Measurements from ENCODE around the gene ZMIZ1.

ZMIZ1 gene

DNA sequence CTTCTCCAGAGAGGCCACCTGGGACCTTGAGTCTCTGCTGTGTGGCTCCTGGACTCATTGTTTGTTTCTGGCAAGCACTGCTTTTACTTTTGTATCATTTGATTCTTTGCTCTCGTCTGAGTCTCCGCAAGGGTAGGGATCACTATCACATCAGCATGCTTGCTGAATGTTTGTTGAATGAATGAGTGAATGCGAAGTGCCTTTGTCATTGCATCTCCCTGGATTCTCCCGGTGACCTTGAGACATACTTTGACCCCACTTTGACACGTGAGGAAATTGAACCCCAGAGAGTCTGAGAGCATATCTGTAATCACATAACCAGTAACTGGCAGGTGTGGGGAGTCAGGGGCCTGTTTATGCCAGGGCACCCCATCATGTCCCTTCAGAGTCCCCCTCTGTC lies 92.8 kb downstream of the ZMIZ1 start:
- H4K91ac ChIP-seq (ENCODE audit: low read depth, low read length) = no peak overlapping the region
- no peak overlapping the region for H3K4me2 ChIP-seq (ENCODE audit: low read length)
- no peak overlapping the region for H2AK5ac ChIP-seq (ENCODE audit: low read length)
- H3K27me3 ChIP-seq (ENCODE audit: insufficient read depth, low read length) = no peaks in the 10 kb centered on the region
- peaks cover 40 to 55% of the 10 kb centered on the region in 2 experiments for H3K36me3 ChIP-seq (ENCODE audit: control insufficient read depth in 1 of 2, insufficient read depth in 2 of 2, low read length in 2 of 2)
- H3K9me3 ChIP-seq (ENCODE audit: insufficient read depth, low read depth, low read length) = peaks cover 2% of the 10 kb centered on the region
- H3K18ac ChIP-seq (ENCODE audit: low read length) = peak overlapping the region; percentile 57
- no peak overlapping the region for H3K14ac ChIP-seq (ENCODE audit: low read length)
- no peak overlapping the region for H3K23ac ChIP-seq (ENCODE audit: low read length)
- H3K9ac ChIP-seq (ENCODE audit: low read length) = no peak overlapping the region
- peaks cover 30% of the 10 kb centered on the region for H3K79me1 ChIP-seq (ENCODE audit: low read length)
- no peak overlapping the region for H4K8ac ChIP-seq (ENCODE audit: low read depth, low read length)
- no peak overlapping the region for H2AFZ ChIP-seq (ENCODE audit: insufficient read depth, low read length, poor library complexity)
- peaks cover 39 to 43% of the 10 kb centered on the region in 2 experiments for H3K4me1 ChIP-seq (ENCODE audit: control insufficient read depth in 1 of 2, insufficient read depth in 2 of 2, low read length in 2 of 2)
- H3K79me2 ChIP-seq (ENCODE audit: control insufficient read depth, insufficient read depth, low read length, poor library complexity) = peaks cover 21% of the 10 kb centered on the region
- H3K4ac ChIP-seq (ENCODE audit: low read depth, low read length) = no peak overlapping the region
- H3K4me3 ChIP-seq (ENCODE audit: low read depth, low read length) = no peak overlapping the region
- no peak overlapping the region for H2BK12ac ChIP-seq (ENCODE audit: low read length)
- no peak overlapping the region for H4K12ac ChIP-seq (ENCODE audit: low read depth, low read length)
- no CpG with 5 or more reads among the region's 5 CpGs for WGBS (ENCODE audit: extremely low coverage, insufficient coverage, insufficient read length)
- H2BK5ac ChIP-seq (ENCODE audit: low read depth, low read length, poor library complexity) = no peak overlapping the region
- H3K27ac ChIP-seq (ENCODE audit: low read depth, low read length) = no peak overlapping the region
- no peak for DNase-seq
- no peak overlapping the region for H2BK120ac ChIP-seq (ENCODE audit: insufficient read depth, low read length, poor library complexity)

GRCh38 chr10:79162022-79162421 lies 93.3 kb downstream of the ZMIZ1 start:
- WGBS (ENCODE audit: extremely low coverage, insufficient coverage, insufficient read length) = no CpG with 5 or more reads among the region's 12 CpGs
- Histone ChIP-seq H4K12ac (ENCODE audit: low read depth, low read length) (no peak overlapping the region), H3K79me1 (ENCODE audit: low read length) (peaks cover 28% of the 10 kb centered on the region), H3K4me2 (ENCODE audit: low read length) (no peak overlapping the region), H4K91ac (ENCODE audit: low read depth, low read length) (no peak overlapping the region), H3K36me3 (ENCODE audit: control insufficient read depth in 1 of 2, insufficient read depth in 2 of 2, low read length in 2 of 2) (peaks cover 45 to 60% of the 10 kb centered on the region in 2 experiments), H2AK5ac (ENCODE audit: low read length) (no peak overlapping the region), H3K4me3 (ENCODE audit: low read depth, low read length) (no peak overlapping the region), H2BK5ac (ENCODE audit: low read depth, low read length, poor library complexity) (no peak overlapping the region), H3K14ac (ENCODE audit: low read length) (no peak overlapping the region), H3K4ac (ENCODE audit: low read depth, low read length) (no peak overlapping the region), H3K18ac (ENCODE audit: low read length) (peak overlapping the region; percentile 13), H3K9ac (ENCODE audit: low read length) (no peak overlapping the region), H3K27ac (ENCODE audit: low read depth, low read length) (no peak overlapping the region), H4K8ac (ENCODE audit: low read depth, low read length) (no peak overlapping the region), H3K23ac (ENCODE audit: low read length) (no peak overlapping the region), H2AFZ (ENCODE audit: insufficient read depth, low read length, poor library complexity) (no peak overlapping the region), H2BK120ac (ENCODE audit: insufficient read depth, low read length, poor library complexity) (no peak overlapping the region), H3K4me1 (ENCODE audit: control insufficient read depth in 1 of 2, insufficient read depth in 2 of 2, low read length in 2 of 2) (peaks cover 35 to 38% of the 10 kb centered on the region in 2 experiments), H3K79me2 (ENCODE audit: control insufficient read depth, insufficient read depth, low read length, poor library complexity) (peaks cover 21% of the 10 kb centered on the region), H3K27me3 (ENCODE audit: insufficient read depth, low read length) (no peaks in the 10 kb centered on the region), H2BK12ac (ENCODE audit: low read length) (no peak overlapping the region), H3K9me3 (ENCODE audit: insufficient read depth, low read depth, low read length) (peaks cover 2% of the 10 kb centered on the region)
- DNase-seq = no peak

GRCh38 chr10:79162861-79163665 lies 94.3 kb downstream of the ZMIZ1 start:
- Histone ChIP-seq H4K8ac (ENCODE audit: low read depth, low read length) (no peak overlapping the region), H2AK5ac (ENCODE audit: low read length) (no peak overlapping the region), H3K4me3 (ENCODE audit: low read depth, low read length) (no peak overlapping the region), H3K18ac (ENCODE audit: low read length) (peak overlapping the region; percentile 31), H3K9me3 (ENCODE audit: insufficient read depth, low read depth, low read length) (peaks cover 2% of the 10 kb centered on the region), H3K36me3 (ENCODE audit: control insufficient read depth in 1 of 2, insufficient read depth in 2 of 2, low read length in 2 of 2) (peaks cover 54 to 70% of the 10 kb centered on the region in 2 experiments), H2BK120ac (ENCODE audit: insufficient read depth, low read length, poor library complexity) (no peak overlapping the region), H3K79me2 (ENCODE audit: control insufficient read depth, insufficient read depth, low read length, poor library complexity) (peaks cover 17% of the 10 kb centered on the region), H3K23ac (ENCODE audit: low read length) (no peak overlapping the region), H4K91ac (ENCODE audit: low read depth, low read length) (no peak overlapping the region), H2AFZ (ENCODE audit: insufficient read depth, low read length, poor library complexity) (no peak overlapping the region), H3K4me1 (ENCODE audit: control insufficient read depth in 1 of 2, insufficient read depth in 2 of 2, low read length in 2 of 2) (peaks cover 25 to 29% of the 10 kb centered on the region in 2 experiments), H3K9ac (ENCODE audit: low read length) (no peak overlapping the region), H3K27me3 (ENCODE audit: insufficient read depth, low read length) (no peaks in the 10 kb centered on the region), H3K4ac (ENCODE audit: low read depth, low read length) (no peak overlapping the region), H3K14ac (ENCODE audit: low read length) (no peak overlapping the region), H2BK12ac (ENCODE audit: low read length) (no peak overlapping the region), H3K79me1 (ENCODE audit: low read length) (peaks cover 19% of the 10 kb centered on the region), H3K4me2 (ENCODE audit: low read length) (no peak overlapping the region), H3K27ac (ENCODE audit: low read depth, low read length) (no peak overlapping the region), H4K12ac (ENCODE audit: low read depth, low read length) (no peak overlapping the region), H2BK5ac (ENCODE audit: low read depth, low read length, poor library complexity) (no peak overlapping the region)
- DNase-seq = no peak
- no CpG with 5 or more reads among the region's 17 CpGs for WGBS (ENCODE audit: extremely low coverage, insufficient coverage, insufficient read length)

DNA sequence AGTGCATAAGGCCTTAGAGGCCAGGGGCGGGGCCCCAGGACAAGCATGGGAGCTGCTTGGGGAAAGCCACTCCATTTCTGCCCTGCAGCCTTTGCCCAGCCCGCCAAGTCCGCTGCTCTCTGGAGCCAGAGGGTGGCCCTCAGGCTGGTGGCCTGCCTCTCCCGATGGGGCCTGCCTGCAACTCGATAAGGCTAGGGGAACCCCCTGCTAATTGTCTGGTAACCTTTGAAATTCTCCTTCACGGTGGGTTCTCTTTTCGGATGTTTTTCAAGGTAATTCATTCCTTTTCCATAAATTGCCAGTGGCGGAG lies 94.9 kb downstream of the ZMIZ1 start:
- no peak overlapping the region for H2BK120ac ChIP-seq (ENCODE audit: insufficient read depth, low read length, poor library complexity)
- peaks cover 19 to 23% of the 10 kb centered on the region in 2 experiments for H3K4me1 ChIP-seq (ENCODE audit: control insufficient read depth in 1 of 2, insufficient read depth in 2 of 2, low read length in 2 of 2)
- no peak overlapping the region for H4K91ac ChIP-seq (ENCODE audit: low read depth, low read length)
- H3K23ac ChIP-seq (ENCODE audit: low read length) = no peak overlapping the region
- H3K36me3 ChIP-seq (ENCODE audit: control insufficient read depth in 1 of 2, insufficient read depth in 2 of 2, low read length in 2 of 2) = peaks cover 60 to 76% of the 10 kb centered on the region in 2 experiments
- no peak for DNase-seq
- no peak overlapping the region for H3K14ac ChIP-seq (ENCODE audit: low read length)
- H3K9me3 ChIP-seq (ENCODE audit: insufficient read depth, low read depth, low read length) = peaks cover 2% of the 10 kb centered on the region
- H2BK12ac ChIP-seq (ENCODE audit: low read length) = no peak overlapping the region
- H4K12ac ChIP-seq (ENCODE audit: low read depth, low read length) = no peak overlapping the region
- H2BK5ac ChIP-seq (ENCODE audit: low read depth, low read length, poor library complexity) = no peak overlapping the region
- no peak overlapping the region for H3K27ac ChIP-seq (ENCODE audit: low read depth, low read length)
- peaks cover 13% of the 10 kb centered on the region for H3K79me1 ChIP-seq (ENCODE audit: low read length)
- H3K4ac ChIP-seq (ENCODE audit: low read depth, low read length) = no peak overlapping the region
- peaks cover 12% of the 10 kb centered on the region for H3K79me2 ChIP-seq (ENCODE audit: control insufficient read depth, insufficient read depth, low read length, poor library complexity)
- H3K9ac ChIP-seq (ENCODE audit: low read length) = no peak overlapping the region
- H4K8ac ChIP-seq (ENCODE audit: low read depth, low read length) = no peak overlapping the region
- no CpG with 5 or more reads among the region's 8 CpGs for WGBS (ENCODE audit: extremely low coverage, insufficient coverage, insufficient read length)
- H3K18ac ChIP-seq (ENCODE audit: low read length) = no peak overlapping the region
- no peak overlapping the region for H2AK5ac ChIP-seq (ENCODE audit: low read length)
- no peak overlapping the region for H3K4me2 ChIP-seq (ENCODE audit: low read length)
- H3K27me3 ChIP-seq (ENCODE audit: insufficient read depth, low read length) = no peaks in the 10 kb centered on the region
- no peak overlapping the region for H3K4me3 ChIP-seq (ENCODE audit: low read depth, low read length)
- no peak overlapping the region for H2AFZ ChIP-seq (ENCODE audit: insufficient read depth, low read length, poor library complexity)

Data from trophoblast cell (in vitro differentiated cells and primary cell).